Measurements from ENCODE around the gene SYNE1. TPM values are rescaled to one million over a fixed set of nuclear protein-coding genes. Genes with fewer than 3 reads are reported as not detected.

SYNE1 gene
- polyA plus RNA-seq, 3 donors, result 16.1 to 50.4 (median 27.0) TPM

DNA sequence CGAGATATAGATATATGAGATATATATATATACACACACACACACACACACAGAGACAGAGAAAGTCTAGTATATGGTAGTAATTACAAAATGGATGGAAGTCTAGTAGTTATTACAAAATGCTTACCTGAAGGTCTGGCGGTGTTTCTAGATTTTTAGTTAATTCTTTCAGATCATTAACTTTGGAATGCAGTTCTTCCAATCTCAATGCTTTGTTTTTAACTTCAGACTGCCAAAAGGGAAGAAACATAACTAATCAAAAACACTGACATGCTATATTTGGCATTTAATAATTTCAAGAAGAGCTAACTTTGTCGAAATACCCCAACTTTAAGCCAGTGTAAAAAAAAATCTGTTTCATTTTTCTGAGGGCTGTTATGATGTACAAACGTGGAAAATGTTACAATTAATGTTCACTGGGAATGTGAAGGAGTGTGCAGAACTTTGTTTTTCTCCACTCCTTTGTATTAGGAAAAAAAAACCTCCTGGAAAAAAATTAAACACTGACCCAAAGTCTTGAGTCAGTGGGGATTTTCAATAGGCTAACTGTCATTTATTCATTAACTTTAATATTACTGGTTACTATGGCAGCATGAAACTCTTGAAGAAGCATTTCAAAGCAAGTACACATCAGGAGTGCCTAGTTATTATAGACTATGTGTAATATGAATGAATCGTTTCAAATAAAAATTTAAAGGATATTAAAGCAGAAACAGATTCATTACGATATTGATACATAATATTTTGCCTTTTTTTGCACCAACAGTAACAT is 232.9 kb downstream of the SYNE1 start:
- WGBS, 3 donors, result 62 to 82% (median 81%) methylated on average over 6 of the region's 6 CpGs
- H3K27ac ChIP-seq (ENCODE audit: low read depth, low read length), result no peak overlapping the region

- WGBS, 3 donors, result 82 to 90% (median 88%) methylated on average over 2 of the region's 2 CpGs
Observed at GRCh38 chr6:152402791-152403190, 234.4 kb downstream of the SYNE1 start.

GRCh38 chr6:152401978-152402377 is 235.2 kb downstream of the SYNE1 start:
- 92 to 98% (median 92%) methylated on average over 3 of the region's 3 CpGs for WGBS, 3 donors
- H3K27ac ChIP-seq (ENCODE audit: low read depth, low read length), result no peak overlapping the region

More at GRCh38 chr6:152402791-152403190, 234.4 kb downstream of the SYNE1 start:
- no peak overlapping the region for H3K27ac ChIP-seq (ENCODE audit: low read depth, low read length)

DNA sequence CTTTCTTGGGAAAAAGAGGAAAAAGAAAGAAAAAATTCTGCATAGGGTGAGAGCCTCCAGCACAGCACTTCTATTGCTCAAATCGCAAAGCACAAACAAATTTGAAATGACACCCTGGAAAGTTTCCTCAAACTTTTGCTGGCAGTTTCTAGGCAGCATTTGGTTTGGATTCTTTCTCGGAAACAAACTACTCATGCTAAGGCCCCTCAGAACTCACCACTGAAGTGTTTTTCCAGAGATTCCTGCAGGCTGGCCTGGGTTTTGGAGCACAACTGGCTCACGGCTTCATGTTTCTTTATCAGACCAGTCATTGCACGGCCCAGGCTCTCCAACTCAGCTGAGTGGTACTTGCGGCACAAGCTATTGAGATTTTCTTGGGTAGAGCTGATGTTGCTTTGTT is 237.8 kb downstream of the SYNE1 start:
- H3K27ac ChIP-seq (ENCODE audit: low read depth, low read length), result no peak overlapping the region
- 85 to 91% (median 87%) methylated on average over 5 of the region's 5 CpGs for WGBS, 3 donors

- no peak overlapping the region for H3K27ac ChIP-seq (ENCODE audit: low read depth, low read length)
Observed at GRCh38 chr6:152398993-152399392, 238.2 kb downstream of the SYNE1 start.

GRCh38 chr6:152398316-152398715 is 238.8 kb downstream of the SYNE1 start:
- 73 to 85% (median 74%) methylated on average over 3 of the region's 3 CpGs for WGBS, 3 donors
- no peak overlapping the region for H3K27ac ChIP-seq (ENCODE audit: low read depth, low read length)

- WGBS, 3 donors, result 28 to 45% (median 44%) methylated on average over 1 of the region's 1 CpG
Observed at GRCh38 chr6:152394303-152394702, 242.9 kb downstream of the SYNE1 start.

GRCh38 chr6:152391179-152391880 is 245.8 kb downstream of the SYNE1 start:
- H3K27ac ChIP-seq (ENCODE audit: low read depth, low read length), result no peak overlapping the region
- WGBS, 3 donors, result 61 to 93% (median 93%) methylated on average over 6 of the region's 6 CpGs

More at GRCh38 chr6:152394303-152394702, 242.9 kb downstream of the SYNE1 start:
- H3K27ac ChIP-seq (ENCODE audit: low read depth, low read length), result no peak overlapping the region

DNA sequence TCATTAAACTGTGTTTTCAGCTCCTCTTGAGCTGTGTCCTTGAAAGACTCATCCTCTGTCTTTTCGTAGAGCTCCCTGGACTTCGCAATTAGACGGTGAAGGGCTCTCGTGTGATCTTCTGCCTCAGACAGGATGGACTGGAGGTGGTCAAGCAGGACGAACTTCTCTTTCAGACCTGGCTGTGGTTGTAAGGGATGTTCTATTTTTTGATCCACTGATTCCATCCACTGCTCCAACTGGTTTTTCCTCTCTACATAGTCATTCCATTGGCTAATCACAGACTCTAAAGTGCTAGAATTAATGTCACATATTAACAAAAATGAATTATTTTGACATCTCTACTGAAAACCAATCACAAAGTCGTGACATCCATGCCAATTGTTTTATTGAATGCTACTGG is 250.1 kb downstream of the SYNE1 start:
- H3K27ac ChIP-seq (ENCODE audit: low read depth, low read length), result no peak overlapping the region

DNA sequence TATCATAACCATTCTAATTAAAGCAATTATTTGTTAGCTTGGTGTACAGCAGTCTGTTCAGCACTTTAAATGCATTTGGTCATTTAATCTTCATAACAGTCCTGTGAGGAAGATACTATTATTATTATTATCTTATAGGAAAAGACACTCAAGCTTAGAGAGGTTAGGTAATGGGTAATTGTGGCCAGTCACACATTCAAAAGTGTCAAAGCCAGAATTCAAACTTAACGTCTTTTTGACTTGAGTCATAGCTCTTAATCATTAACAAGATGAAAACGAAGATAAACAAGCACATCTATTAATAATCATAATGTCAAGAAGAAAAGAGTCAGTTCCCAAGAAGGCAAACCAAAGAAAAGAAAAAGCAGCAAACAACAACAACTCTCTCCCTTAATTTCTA is 251.0 kb downstream of the SYNE1 start:
- 28 to 77% (median 70%) methylated on average over 2 of the region's 2 CpGs for WGBS, 3 donors
- H3K27ac ChIP-seq (ENCODE audit: low read depth, low read length), result no peak overlapping the region

More for the DNA sequence above, 250.1 kb downstream of the SYNE1 start:
- 75 to 93% (median 80%) methylated on average over 6 of the region's 6 CpGs for WGBS, 3 donors

- 8 to 48% (median 37%) methylated on average over 17 of the region's 17 CpGs for WGBS, 3 donors
- H3K27ac ChIP-seq (ENCODE audit: low read depth, low read length), result no peak overlapping the region
Observed at GRCh38 chr6:152380993-152381898, 255.9 kb downstream of the SYNE1 start.

- H3K27ac ChIP-seq (ENCODE audit: low read depth, low read length), result no peak overlapping the region
- 10 to 37% (median 22%) methylated on average over 5 of the region's 5 CpGs for WGBS, 3 donors
Observed at GRCh38 chr6:152380351-152380767, 256.8 kb downstream of the SYNE1 start.

GRCh38 chr6:152379423-152379822 is 257.7 kb downstream of the SYNE1 start:
- no peak overlapping the region for H3K27ac ChIP-seq (ENCODE audit: low read depth, low read length)

- H3K27ac ChIP-seq (ENCODE audit: low read depth, low read length), result no peak overlapping the region
- WGBS, 3 donors, result 71 to 79% (median 78%) methylated on average over 4 of the region's 4 CpGs
Observed at GRCh38 chr6:152378169-152378568, 259.0 kb downstream of the SYNE1 start.

- 96 to 99% (median 98%) methylated on average over 6 of the region's 6 CpGs for WGBS, 3 donors
- no peak overlapping the region for H3K27ac ChIP-seq (ENCODE audit: low read depth, low read length)
Observed at GRCh38 chr6:152375197-152375596, 262.0 kb downstream of the SYNE1 start.

- 98% methylated on average over 2 of the region's 2 CpGs for WGBS, 3 donors
- H3K27ac ChIP-seq (ENCODE audit: low read depth, low read length), result no peak overlapping the region
Observed at GRCh38 chr6:152372945-152373344, 264.2 kb downstream of the SYNE1 start.

DNA sequence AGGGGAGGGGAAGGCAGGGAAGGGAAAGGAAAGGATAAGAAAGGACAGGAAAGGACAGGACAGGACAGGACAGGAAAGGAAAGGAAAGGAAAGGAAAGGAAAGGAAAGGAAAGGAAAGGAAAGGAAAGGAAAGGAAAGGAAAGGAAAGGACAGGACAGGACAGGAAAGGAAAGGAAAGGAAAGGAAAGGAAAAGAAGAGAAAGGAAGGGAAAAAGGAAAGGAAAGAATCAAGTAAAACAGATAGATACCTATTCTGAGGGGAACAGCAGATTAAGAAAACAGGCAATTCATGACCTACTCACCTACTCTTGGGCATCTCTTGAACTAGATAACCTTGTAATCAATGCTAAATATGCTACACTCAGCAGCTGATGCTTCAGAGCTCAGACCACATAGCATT is 265.4 kb downstream of the SYNE1 start:
- H3K27ac ChIP-seq (ENCODE audit: low read depth, low read length), result no peak overlapping the region

DNA sequence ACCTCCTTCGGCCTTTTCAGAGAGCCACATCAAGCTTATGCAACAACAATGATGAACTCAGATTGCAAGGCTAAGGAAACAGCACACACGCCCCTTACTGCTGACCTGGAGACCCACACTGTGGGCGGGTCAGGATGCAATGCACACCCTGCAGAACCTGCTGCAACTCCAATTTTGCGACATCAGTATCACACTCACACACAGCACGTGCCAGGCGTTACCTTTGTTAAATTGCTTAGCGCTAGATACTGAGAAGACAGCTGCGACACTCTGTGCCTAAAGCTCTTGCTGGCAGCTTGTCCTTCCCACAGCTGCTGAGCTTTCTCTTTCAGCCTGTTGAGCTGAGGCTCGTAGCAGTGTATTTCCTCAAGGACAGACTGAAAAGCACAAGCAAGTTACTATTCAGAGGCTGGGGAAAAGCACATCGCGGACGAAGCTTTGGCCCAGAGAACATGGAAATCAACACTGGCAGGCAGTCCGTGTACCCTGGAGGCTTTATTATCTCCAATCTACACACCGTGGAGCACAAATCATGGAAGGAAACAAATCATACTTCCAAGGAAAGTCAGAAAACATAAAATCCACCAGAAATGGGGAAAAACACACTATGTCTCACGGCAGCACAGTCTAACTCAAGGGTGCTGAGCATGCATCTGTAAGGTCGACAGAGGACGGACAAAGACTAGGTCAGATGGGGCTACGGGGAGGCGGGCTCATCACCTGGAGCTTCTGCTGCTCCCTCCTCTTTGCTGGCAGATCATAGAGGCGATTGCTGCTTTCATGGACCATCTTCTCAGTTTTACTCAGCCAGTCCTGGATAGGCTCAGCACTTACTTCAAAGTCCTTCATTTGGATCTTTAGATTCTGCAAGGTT is 268.2 kb downstream of the SYNE1 start:
- H3K27ac ChIP-seq (ENCODE audit: low read depth, low read length), result no peak overlapping the region
- WGBS, 3 donors, result 40 to 71% (median 69%) methylated on average over 20 of the region's 20 CpGs

Measured in adipose tissue (tissue), 3 donors.